ENCODE results near the gene CNR1. TPM values are rescaled to one million over a fixed set of nuclear protein-coding genes. Genes with fewer than 3 reads are reported as not detected.

Gene CNR1
- total RNA-seq, 1 experiment from 2014 or later, result not detected

GRCh38 chr6:88167352-88167937, 1.3 kb upstream of the CNR1 start:
- intact Hi-C loops (cut with micrococcal nuclease), result no loop called here
- TF ChIP-seq CEBPB (IDR thresholded peaks at IDR 0.05; ENCODE audit: low read depth) (no peak), EZH2 (IDR thresholded peaks at IDR 0.05) (no peak), ELF1 (IDR thresholded peaks at IDR 0.05; ENCODE audit: borderline replicate concordance, low read depth) (no peak), YY1 (IDR thresholded peaks at IDR 0.05; ENCODE audit: extremely low read depth, insufficient replicate concordance, low read depth, low read length) (no peak), SRF (IDR thresholded peaks at IDR 0.05; ENCODE audit: low read depth) (no peak), SIN3A (IDR thresholded peaks at IDR 0.05; ENCODE audit: low read depth) (no peak), ZBTB33 (IDR thresholded peaks at IDR 0.05; ENCODE audit: extremely low read depth, insufficient replicate concordance, low read length) (no peak), CTCF (IDR thresholded peaks at IDR 0.05 in 2 of 3, conservative IDR thresholded peaks at IDR 0.05 in 1 of 3; ENCODE audit: borderline replicate concordance in 1 of 3, insufficient read depth in 1 of 3, low read depth in 2 of 3, low read length in 2 of 3) (no peak), ZFX (IDR thresholded peaks at IDR 0.05) (no peak), EZH2phosphoT487 (IDR thresholded peaks at IDR 0.05; ENCODE audit: borderline replicate concordance) (no peak), TCF7L2 (IDR thresholded peaks at IDR 0.05; ENCODE audit: borderline replicate concordance, extremely low read depth, insufficient read depth, insufficient read length) (no peak), MAX (IDR thresholded peaks at IDR 0.05) (no peak), EGR1 (IDR thresholded peaks at IDR 0.05; ENCODE audit: low read depth) (no peak), FOSL1 (IDR thresholded peaks at IDR 0.05; ENCODE audit: low read depth) (no peak), SP1 (IDR thresholded peaks at IDR 0.05; ENCODE audit: low read depth) (no peak), ATF3 (IDR thresholded peaks at IDR 0.05) (no peak), POLR2A (IDR thresholded peaks at IDR 0.05; ENCODE audit: borderline replicate concordance, extremely low read depth, insufficient read depth, insufficient read length) (no peak), REST (IDR thresholded peaks at IDR 0.05; ENCODE audit: low read depth) (no peak), POLR2AphosphoS5 (IDR thresholded peaks at IDR 0.05; ENCODE audit: low read depth, low read length) (no peak), CBX3 (IDR thresholded peaks at IDR 0.05; ENCODE audit: low read depth) (no peak)
- H4K20me1 ChIP-seq (ENCODE audit: insufficient read depth), result no peaks in the 10 kb centered on the region
- no peaks in the 10 kb centered on the region for H3K9me2 ChIP-seq (ENCODE audit: insufficient read depth)
- no peaks in the 10 kb centered on the region for H3K36me3 ChIP-seq (ENCODE audit: control insufficient read depth in 1 of 2, insufficient read depth in 2 of 2, low read length in 2 of 2)
- peaks cover 23% of the 10 kb centered on the region for H3K27me3 ChIP-seq (ENCODE audit: insufficient read depth, low read length)
- no peak overlapping the region for H2AFZ ChIP-seq (ENCODE audit: low read depth, low read length, poor library complexity, severe bottlenecking)
- no TSS peak for BruUV-seq (replicated peaks)
- DNase-seq (ENCODE audit: low read depth, low spot score) (no peak), ATAC-seq (no peak)
- no peaks in the 10 kb centered on the region for H3K4me1 ChIP-seq (ENCODE audit: control insufficient read depth in 1 of 2, insufficient read depth in 2 of 2, low read length in 2 of 2)
- H3K4me3 ChIP-seq (replicated peaks in 1 of 2; ENCODE audit: low read depth in 1 of 2, low read length in 2 of 2), result no peak overlapping the region
- ChIA-PET CTCF (no interaction called here), POLR2A (no interaction called here), RAD21 (ENCODE audit: low non-redundant PET in 1 of 2, low total read pairs in 2 of 2, uncharacterized antibody in 2 of 2, unreplicated experiment in 2 of 2) (no interaction called here)
- no peaks in the 10 kb centered on the region for H3K79me2 ChIP-seq (ENCODE audit: insufficient read depth, low read length)
- no peak overlapping the region for H3K4me2 ChIP-seq (ENCODE audit: low read length)
- H3K9me3 ChIP-seq (ENCODE audit: control insufficient read depth in 1 of 2, insufficient read depth in 1 of 2, low read depth in 1 of 2, low read length in 2 of 2), result no peaks in the 10 kb centered on the region
- H3K9ac ChIP-seq (ENCODE audit: low read length), result no peak overlapping the region
- no peak overlapping the region for H3K27ac ChIP-seq (ENCODE audit: low read depth, low read length)

Measured in HCT116 (cell line).